ENCODE results near the gene FAF2.

DNA sequence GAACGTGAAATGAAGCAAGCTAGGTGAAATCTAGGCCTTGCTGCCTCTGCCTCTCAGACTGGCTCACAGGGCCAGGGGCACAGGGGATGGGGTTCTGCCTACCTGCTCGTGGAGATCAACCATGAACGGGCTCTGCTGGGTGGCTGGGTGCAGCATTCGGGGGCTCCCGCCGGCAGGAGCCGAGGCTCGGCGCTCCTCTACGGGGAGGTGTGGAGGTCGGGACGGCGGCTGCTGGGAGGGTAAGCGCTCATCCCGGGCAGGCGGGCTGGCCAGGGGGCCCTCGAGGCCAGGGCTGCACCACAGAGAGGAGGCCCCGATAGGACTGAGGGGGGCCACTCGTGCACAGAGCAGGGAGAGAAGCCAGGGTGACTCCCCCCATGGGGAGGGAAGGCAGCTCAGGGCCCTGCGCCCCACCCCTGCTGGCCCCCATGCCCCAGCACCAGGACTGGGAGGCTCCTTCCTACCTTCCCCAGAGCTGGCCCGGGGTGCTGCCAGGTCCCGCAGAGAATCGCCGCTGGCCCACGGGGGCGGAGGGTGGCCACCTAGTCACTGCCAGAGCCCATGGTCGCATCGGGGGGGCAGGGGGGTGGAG is 83.8 kb downstream of the FAF2 start:
- no peak for TF ChIP-seq POLR2A (IDR thresholded peaks at IDR 0.05; ENCODE audit: low read depth, low read length)
- TF ChIP-seq TAF1 (IDR thresholded peaks at IDR 0.05; ENCODE audit: borderline replicate concordance, low read depth, low read length) = no peak
